NCI-H128 (cell line): ENCODE measurements around the gene MED4.

Source experiments
- DNase-seq: peaks from one replicate; lab custom pipeline; 2025; ENCODE audit not compliant: unreplicated experiment; lab: John Stamatoyannopoulos, UW

MED4 gene

DNA sequence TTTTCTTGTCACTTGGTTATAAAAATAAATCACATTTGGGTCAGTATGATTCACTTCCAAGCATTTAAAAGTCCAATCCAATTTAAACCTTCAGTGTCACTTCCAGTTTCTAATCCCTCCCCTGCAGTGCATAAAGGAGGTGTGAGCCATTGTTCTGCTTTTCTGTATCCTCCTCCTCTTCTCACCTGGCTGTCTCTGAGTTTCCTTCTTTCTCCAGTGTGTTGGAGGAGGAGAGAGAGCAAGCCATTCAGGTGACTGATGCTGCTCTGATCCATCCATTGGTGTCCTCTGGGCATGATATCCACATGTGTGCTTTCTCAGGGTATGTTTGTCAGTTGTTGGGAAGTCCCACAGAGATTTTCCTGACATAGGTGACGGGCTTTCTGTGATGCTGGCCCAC, 56.1 kb downstream of the MED4 start:
- DNase-seq, result no peak

DNA sequence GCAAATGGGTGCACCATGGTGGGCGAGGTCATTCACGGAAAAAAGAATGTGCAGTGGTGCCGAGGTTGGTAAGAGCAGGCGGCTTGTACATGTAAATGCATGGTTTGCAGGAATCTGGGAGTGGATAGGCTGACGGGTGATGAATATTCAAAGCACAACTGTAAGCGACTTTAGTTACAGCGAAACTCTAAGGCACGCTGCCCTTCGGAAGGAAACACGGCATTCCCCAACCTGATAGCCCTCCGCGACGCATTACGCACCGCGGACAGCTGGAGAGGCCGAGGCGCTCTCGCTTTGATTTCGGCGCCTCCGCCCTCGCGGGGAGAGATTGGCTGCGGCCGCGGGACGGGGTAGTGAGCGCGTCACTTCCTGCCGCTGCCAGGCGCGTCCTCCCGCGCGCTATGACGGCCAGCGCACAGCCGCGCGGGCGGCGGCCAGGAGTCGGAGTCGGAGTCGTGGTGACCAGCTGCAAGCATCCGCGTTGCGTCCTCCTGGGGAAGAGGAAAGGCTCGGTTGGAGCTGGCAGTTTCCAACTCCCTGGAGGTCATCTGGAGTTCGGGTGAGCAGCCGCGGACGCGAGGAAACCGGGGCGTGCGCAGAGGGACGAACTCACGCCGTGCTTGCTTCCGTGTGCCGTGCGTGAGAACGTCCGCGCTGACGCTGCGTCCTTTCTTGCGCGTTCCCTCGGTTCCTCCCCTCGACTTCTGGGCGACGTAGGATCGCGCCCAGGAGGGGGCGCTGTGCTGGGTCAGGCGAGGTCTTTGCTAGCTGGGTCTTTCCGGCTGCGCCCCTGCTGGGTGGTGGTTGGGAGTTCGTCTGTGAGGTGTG, 57.3 kb downstream of the MED4 start, which contains the start of gene NUDT15:
TSS of gene NUDT15 (plus strand) at position 381 of the 828 bp plus-strand sequence. CDS start at position 402, 21 bp downstream.
- DNase-seq, result peak; percentile 93

DNA sequence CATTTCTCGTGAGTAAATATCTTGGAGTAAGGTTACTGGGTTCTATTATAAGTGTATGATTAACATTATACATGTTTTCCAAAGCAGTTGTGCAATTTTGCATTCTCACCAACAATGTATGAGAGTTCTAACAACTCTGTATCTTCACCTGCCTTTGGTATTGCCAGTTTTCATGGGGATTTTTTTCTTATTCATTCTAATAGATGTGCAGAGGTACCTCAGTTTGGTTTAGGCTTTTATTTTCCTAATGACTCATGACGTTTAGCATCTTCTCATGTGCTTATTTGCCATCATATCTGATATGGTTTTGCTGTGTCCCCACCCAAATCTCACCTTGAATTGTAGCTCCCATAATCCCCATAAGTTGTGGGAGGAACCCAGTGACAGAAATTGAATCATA, 65.0 kb downstream of the MED4 start:
- DNase-seq, result no peak

DNA sequence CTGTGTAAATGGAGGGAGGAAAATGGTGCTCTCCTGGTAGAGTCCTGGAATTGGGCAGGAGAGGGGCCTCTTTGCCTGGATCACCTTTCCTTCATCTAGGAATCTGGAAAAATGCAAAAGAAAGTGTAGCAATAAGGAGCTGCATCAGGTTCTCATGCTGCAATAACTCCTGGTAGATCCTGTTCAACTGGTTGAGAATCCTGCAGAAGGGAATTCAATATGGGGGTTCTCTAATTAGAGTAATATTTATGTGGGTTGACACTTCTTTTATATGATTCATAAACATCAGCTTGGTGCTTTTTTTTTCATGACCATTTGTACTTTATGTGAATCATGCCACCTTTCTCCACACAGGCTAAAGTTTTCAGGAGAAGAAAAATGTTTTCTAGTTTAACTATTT, 66.8 kb downstream of the MED4 start:
- no peak for DNase-seq
